IPS-11a (cell line): ENCODE measurements around the gene FH.
A peak's percentile ranks its signal among the peaks of the same experiment; 100 is the strongest.

Experiments used
- H3K4me3 ChIP-seq: one replicate; pipeline ENCODE4 v1.5.1; 2013; ENCODE audit warnings: low read depth, low read length, control low read depth

FH gene

GRCh38 chr1:241519308-241520079, at the start of gene FH:
TSS of gene FH (minus strand) at chr1:241519755. CDS start at chr1:241519722, 33 bp downstream.
- peak within 1 kb of the TSS; percentile 86 for H3K4me3 ChIP-seq

GRCh38 chr1:241560849-241561187, 41.3 kb upstream of the FH start:
- H3K4me3 ChIP-seq, result no peak overlapping the region

- H3K4me3 ChIP-seq, result no peak overlapping the region
Observed at GRCh38 chr1:241560146-241560848, 40.7 kb upstream of the FH start.

- H3K4me3 ChIP-seq, result no peak overlapping the region
Observed at GRCh38 chr1:241557551-241558193, 38.1 kb upstream of the FH start.

- no peak overlapping the region for H3K4me3 ChIP-seq
Observed at GRCh38 chr1:241557031-241557430, 37.5 kb upstream of the FH start.

- H3K4me3 ChIP-seq, result no peak overlapping the region
Observed at GRCh38 chr1:241555526-241555925, 36.0 kb upstream of the FH start.

- H3K4me3 ChIP-seq, result no peak overlapping the region
Observed at GRCh38 chr1:241553886-241554592, 34.5 kb upstream of the FH start.

GRCh38 chr1:241551759-241552638, 32.4 kb upstream of the FH start:
- no peak overlapping the region for H3K4me3 ChIP-seq

- H3K4me3 ChIP-seq, result no peak overlapping the region
Observed at GRCh38 chr1:241550318-241550717, 30.8 kb upstream of the FH start.

- H3K4me3 ChIP-seq, result no peak overlapping the region
Observed at GRCh38 chr1:241548008-241548407, 28.5 kb upstream of the FH start.

- no peak overlapping the region for H3K4me3 ChIP-seq
Observed at GRCh38 chr1:241542199-241542907, 22.8 kb upstream of the FH start.

- H3K4me3 ChIP-seq, result no peak overlapping the region
Observed at GRCh38 chr1:241536969-241537368, 17.4 kb upstream of the FH start.

- no peak overlapping the region for H3K4me3 ChIP-seq
Observed at GRCh38 chr1:241536304-241536703, 16.7 kb upstream of the FH start.

GRCh38 chr1:241533326-241534115, 14.0 kb upstream of the FH start:
- H3K4me3 ChIP-seq, result no peak overlapping the region

- no peak overlapping the region for H3K4me3 ChIP-seq
Observed at GRCh38 chr1:241532864-241533263, 13.3 kb upstream of the FH start.

- no peak within 1 kb of the TSS for H3K4me3 ChIP-seq
Observed at GRCh38 chr1:241532162-241532531, 12.6 kb upstream of the FH start, which contains the start of gene KMO. TSS of gene KMO (plus strand) at chr1:241532378. CDS start at chr1:241532445, 67 bp downstream.

- no peak overlapping the region for H3K4me3 ChIP-seq
Observed at GRCh38 chr1:241531195-241532161, 11.9 kb upstream of the FH start.

GRCh38 chr1:241527146-241527545, 7.6 kb upstream of the FH start:
- H3K4me3 ChIP-seq, result no peak overlapping the region
